ENCODE measurements around the gene MTF2. TPM values are rescaled to one million over a fixed set of nuclear protein-coding genes. Genes with fewer than 3 reads are reported as not detected.
A peak's percentile ranks its signal among the peaks of the same experiment; 100 is the strongest.

The MTF2 gene
- total and polyA plus RNA-seq, 10 donors = 16.4 to 50.5 (median 39.5) TPM

DNA sequence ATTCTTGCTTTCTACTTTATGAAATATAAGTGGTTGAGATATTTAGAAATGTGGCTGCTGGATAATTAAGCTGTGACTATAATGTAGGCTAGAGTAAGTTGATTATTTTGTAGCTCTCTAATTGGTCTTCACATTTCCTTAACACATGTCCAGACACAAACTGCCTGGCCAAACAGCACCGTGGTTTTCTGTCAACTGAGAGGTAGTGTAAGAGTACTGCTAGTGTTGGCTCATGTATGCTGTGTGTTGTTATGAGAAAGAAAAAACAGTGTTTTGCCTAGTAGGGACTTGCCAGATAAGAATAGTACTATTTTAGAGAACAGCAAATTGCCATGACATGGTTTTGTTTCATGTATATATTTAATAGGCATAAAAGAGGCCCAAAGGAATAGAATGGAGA lies 64.1 kb downstream of the MTF2 start:
- Histone ChIP-seq H3K36me3 (peaks cover 0 to 40% (median 11%) of the 10 kb centered on the region in 6 donors), H3K9me3 (no peaks in the 10 kb centered on the region), H3K27me3 (replicated peaks in 1 of 7) (no peaks in the 10 kb centered on the region), H3K4me1 (peaks cover 0 to 5% (median 0%) of the 10 kb centered on the region in 6 donors), H3K4me3 (no peak overlapping the region), H3K27ac (no peak overlapping the region)
- TF ChIP-seq, protein P1, sequence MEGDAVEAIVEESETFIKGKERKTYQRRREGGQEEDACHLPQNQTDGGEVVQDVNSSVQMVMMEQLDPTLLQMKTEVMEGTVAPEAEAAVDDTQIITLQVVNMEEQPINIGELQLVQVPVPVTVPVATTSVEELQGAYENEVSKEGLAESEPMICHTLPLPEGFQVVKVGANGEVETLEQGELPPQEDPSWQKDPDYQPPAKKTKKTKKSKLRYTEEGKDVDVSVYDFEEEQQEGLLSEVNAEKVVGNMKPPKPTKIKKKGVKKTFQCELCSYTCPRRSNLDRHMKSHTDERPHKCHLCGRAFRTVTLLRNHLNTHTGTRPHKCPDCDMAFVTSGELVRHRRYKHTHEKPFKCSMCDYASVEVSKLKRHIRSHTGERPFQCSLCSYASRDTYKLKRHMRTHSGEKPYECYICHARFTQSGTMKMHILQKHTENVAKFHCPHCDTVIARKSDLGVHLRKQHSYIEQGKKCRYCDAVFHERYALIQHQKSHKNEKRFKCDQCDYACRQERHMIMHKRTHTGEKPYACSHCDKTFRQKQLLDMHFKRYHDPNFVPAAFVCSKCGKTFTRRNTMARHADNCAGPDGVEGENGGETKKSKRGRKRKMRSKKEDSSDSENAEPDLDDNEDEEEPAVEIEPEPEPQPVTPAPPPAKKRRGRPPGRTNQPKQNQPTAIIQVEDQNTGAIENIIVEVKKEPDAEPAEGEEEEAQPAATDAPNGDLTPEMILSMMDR (IDR thresholded peaks at IDR 0.05 in 8 of 11, conservative IDR thresholded peaks at IDR 0.05 in 3 of 11) = no peak
- no peak for TF ChIP-seq POLR2AphosphoS5 (IDR thresholded peaks at IDR 0.05)
- no peak for TF ChIP-seq POLR2A (IDR thresholded peaks at IDR 0.05)
- WGBS, 5 donors = 93 to 96% (median 94%) methylated on average over 1 of the region's 1 CpG
- DNase-seq = no peak
- intact Hi-C loops (cut with DNase I; ENCODE audit: low total_unique reads) = no loop called here

DNA sequence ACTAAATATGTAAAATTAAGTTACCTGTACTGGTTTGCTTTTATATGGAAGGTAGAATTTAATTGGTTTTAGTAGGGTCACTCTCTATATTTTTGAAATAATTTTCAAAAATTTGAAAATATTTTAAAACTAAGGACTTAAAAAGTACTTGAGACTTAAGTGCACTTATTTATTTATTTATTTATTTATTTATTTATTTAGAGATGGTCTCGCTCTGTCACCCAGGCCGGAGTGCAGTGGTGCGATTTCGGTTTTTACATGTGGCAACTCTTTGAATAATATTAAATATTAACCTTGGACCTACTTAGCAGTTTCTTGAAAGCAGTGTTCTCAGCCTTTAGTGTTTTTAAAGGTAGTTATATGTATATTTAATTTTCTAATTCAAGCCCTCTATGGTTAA lies 64.7 kb downstream of the MTF2 start:
- intact Hi-C loops (cut with DNase I; ENCODE audit: low total_unique reads) = no loop called here
- Histone ChIP-seq H3K4me3 (no peak overlapping the region), H3K27me3 (replicated peaks in 1 of 7) (no peaks in the 10 kb centered on the region), H3K4me1 (peaks cover 0 to 5% (median 0%) of the 10 kb centered on the region in 6 donors), H3K27ac (no peak overlapping the region), H3K36me3 (peaks cover 0 to 40% (median 9%) of the 10 kb centered on the region in 6 donors), H3K9me3 (no peaks in the 10 kb centered on the region)
- TF ChIP-seq, protein P1 (IDR thresholded peaks at IDR 0.05 in 8 of 11, conservative IDR thresholded peaks at IDR 0.05 in 3 of 11) = no peak
- TF ChIP-seq POLR2AphosphoS5 (IDR thresholded peaks at IDR 0.05) (no peak), POLR2A (IDR thresholded peaks at IDR 0.05) (no peak)
- no peak for DNase-seq
- 97 to 99% (median 98%) methylated on average over 4 of the region's 4 CpGs for WGBS, 5 donors

DNA sequence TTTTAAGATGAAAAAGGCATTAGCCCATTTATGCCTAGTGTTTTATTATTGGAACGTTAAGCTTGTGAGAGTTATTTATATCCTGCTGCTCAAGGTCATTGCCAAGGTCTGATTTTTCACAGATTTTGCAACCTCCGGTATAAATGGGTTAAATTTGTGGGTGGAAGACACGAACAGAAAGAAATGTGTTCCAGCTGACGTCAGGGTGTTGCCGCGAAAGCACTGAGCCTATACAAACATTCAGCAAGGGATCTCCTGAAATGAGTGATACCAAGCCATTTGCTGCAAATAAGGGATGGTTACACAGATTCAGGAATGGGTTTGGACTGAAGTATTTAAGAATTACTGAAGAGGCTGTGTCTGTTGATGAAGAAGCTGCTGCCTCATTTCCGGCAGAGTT lies 68.9 kb downstream of the MTF2 start:
- 49 to 73% (median 61%) methylated on average over 7 of the region's 7 CpGs for WGBS, 5 donors
- no peak overlapping the region for H3K4me3 ChIP-seq
- H3K27me3 ChIP-seq (replicated peaks in 1 of 7) = no peaks in the 10 kb centered on the region
- TF ChIP-seq, protein P1 (IDR thresholded peaks at IDR 0.05 in 8 of 11, conservative IDR thresholded peaks at IDR 0.05 in 3 of 11) = no peak
- TF ChIP-seq POLR2AphosphoS5 (IDR thresholded peaks at IDR 0.05) = peak in 1 of 3 donors; percentile 36
- intact Hi-C loops (cut with DNase I; ENCODE audit: low total_unique reads) = no loop called here
- no peak for DNase-seq
- peaks cover 0 to 5% (median 0%) of the 10 kb centered on the region in 6 donors for H3K4me1 ChIP-seq
- H3K27ac ChIP-seq = peak overlapping the region in 1 of 8 donors; percentile 9
- no peaks in the 10 kb centered on the region for H3K9me3 ChIP-seq
- H3K36me3 ChIP-seq = peaks cover 0 to 58% (median 24%) of the 10 kb centered on the region in 6 donors

DNA sequence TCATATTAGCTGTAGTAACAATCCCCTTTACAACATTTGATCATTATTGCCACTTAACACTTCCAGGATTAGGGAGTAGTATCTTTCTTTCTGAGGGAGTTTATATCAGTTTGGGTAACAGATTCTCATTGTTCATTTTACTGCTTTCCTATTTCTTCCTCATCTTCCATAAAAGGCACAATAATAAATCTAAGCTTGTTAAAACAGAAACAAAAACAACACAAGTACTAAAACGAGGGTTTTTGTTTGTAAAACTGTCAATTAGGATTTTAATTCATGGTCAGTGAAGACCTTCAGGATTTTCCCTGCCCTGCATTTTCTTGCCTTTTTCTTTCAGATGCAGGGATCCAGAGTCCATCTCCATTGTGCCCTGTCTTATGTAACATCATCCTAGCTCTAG lies 71.6 kb downstream of the MTF2 start:
- Histone ChIP-seq H3K4me3 (no peak overlapping the region), H3K9me3 (no peaks in the 10 kb centered on the region), H3K27ac (no peak overlapping the region), H3K36me3 (peaks cover 0 to 85% (median 36%) of the 10 kb centered on the region in 6 donors), H3K27me3 (replicated peaks in 1 of 7) (no peaks in the 10 kb centered on the region), H3K4me1 (peaks cover 0 to 8% (median 3%) of the 10 kb centered on the region in 6 donors)
- intact Hi-C loops (cut with DNase I; ENCODE audit: low total_unique reads) = no loop called here
- DNase-seq = no peak
- WGBS, 5 donors = 31 to 77% (median 47%) methylated on average over 1 of the region's 1 CpG
- TF ChIP-seq POLR2A (IDR thresholded peaks at IDR 0.05) (no peak), POLR2AphosphoS5 (IDR thresholded peaks at IDR 0.05) (no peak)
- TF ChIP-seq, protein P1 (IDR thresholded peaks at IDR 0.05 in 8 of 11, conservative IDR thresholded peaks at IDR 0.05 in 3 of 11) = no peak
